RWPE2 (cell line): ENCODE data around the gene ERP44.

Source experiments
- ATAC-seq: fragments of 200-7000 bp; cut with Tn5 transposase; 3 replicates; pipeline ENCODE4 v1.9.1; 2021; ENCODE audit warnings: low read depth
- DNase-seq: peaks from one replicate; pipeline ENCODE4 v3.0.0-alpha.2; 2020; ENCODE audit warnings: low spot score
- H3K27ac ChIP-seq: fragments of 450-650 bp; 2 replicates; pipeline ENCODE4 v1.5.1; 2017; ENCODE audit warnings: mild to moderate bottlenecking; ENCODE audit not compliant: poor library complexity, severe bottlenecking
- H3K27me3 ChIP-seq: fragments of 250-450 bp; sonication (Bioruptor Pico); 2 replicates; pipeline ENCODE4 v1.5.1; 2021; ENCODE audit warnings: mild to moderate bottlenecking, moderate library complexity; ENCODE audit not compliant: insufficient read depth, poor library complexity, severe bottlenecking
- H3K36me3 ChIP-seq: fragments of 250-450 bp; sonication (Bioruptor Pico); 2 replicates; pipeline ENCODE4 v1.5.1; 2020; ENCODE audit warnings: low read depth, mild to moderate bottlenecking, moderate library complexity
- H3K4me1 ChIP-seq: fragments of 250-450 bp; sonication (Bioruptor Pico); 2 replicates; pipeline ENCODE4 v1.5.1; 2021; ENCODE audit warnings: mild to moderate bottlenecking, moderate library complexity; ENCODE audit not compliant: insufficient read depth, poor library complexity, severe bottlenecking
- H3K4me3 ChIP-seq: fragments of 250-450 bp; sonication (Bioruptor Pico); 2 replicates; pipeline ENCODE4 v1.5.1; 2021; ENCODE audit warnings: mild to moderate bottlenecking, moderate library complexity; ENCODE audit not compliant: severe bottlenecking
- H3K9me3 ChIP-seq: fragments of 250-450 bp; sonication (Bioruptor Pico); 2 replicates; pipeline ENCODE4 v1.5.1; 2021; ENCODE audit warnings: mild to moderate bottlenecking, moderate library complexity; ENCODE audit not compliant: severe bottlenecking
- CTCF ChIP-seq: fragments of 450-650 bp; IDR thresholded peaks from one replicate; pipeline ENCODE4 v1.5.1; 2017; ENCODE audit warnings: mild to moderate bottlenecking, moderate library complexity; ENCODE audit not compliant: poor library complexity, severe bottlenecking

The ERP44 gene

DNA sequence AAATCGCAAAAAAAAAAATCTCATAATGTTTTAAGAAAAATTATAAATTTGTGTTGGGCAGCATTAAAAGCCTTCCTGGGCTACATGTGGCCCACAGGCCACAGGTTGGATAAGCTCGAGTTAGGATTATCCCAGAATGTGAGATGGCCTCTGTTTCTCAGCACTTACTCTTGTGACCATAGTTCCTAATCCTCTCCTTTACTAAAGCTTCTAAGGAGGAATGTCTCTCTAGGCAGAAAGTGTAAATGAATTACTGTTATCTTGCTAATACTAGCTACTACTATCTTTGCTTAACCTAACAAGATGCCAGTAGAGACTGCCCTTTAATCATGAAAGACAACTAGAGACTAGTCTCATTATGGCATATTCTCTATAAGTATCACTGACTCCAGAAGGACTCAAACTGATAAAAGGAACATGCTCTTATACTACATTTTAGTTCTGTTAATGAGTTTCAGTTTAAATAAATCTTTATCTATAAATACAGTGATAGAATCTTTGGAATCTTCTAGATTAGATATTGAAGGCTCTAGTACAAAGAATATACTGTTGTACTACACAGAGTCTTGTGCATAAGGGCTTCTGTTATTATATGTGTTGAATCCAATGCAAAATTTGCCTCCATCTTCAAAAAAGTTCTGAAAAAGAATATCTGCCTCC is 14.0 kb upstream of the ERP44 start:
- TF ChIP-seq CTCF = no peak
- ATAC-seq (no peak), DNase-seq (no peak)
- no peaks in the 10 kb centered on the region for H3K27me3 ChIP-seq
- no peak overlapping the region for H3K4me3 ChIP-seq
- H3K4me1 ChIP-seq = peaks cover 10% of the 10 kb centered on the region
- no peaks in the 10 kb centered on the region for H3K9me3 ChIP-seq
- H3K36me3 ChIP-seq = peaks cover 41% of the 10 kb centered on the region
- H3K27ac ChIP-seq = no peak overlapping the region

GRCh38 chr9:100111235-100111634 is 12.4 kb upstream of the ERP44 start:
- H3K4me1 ChIP-seq = peaks cover 10% of the 10 kb centered on the region
- peak overlapping the region; percentile 2 for H3K27ac ChIP-seq
- no peak overlapping the region for H3K4me3 ChIP-seq
- peaks cover 54% of the 10 kb centered on the region for H3K36me3 ChIP-seq
- H3K27me3 ChIP-seq = no peaks in the 10 kb centered on the region
- no peak for TF ChIP-seq CTCF
- peak; percentile 77 for DNase-seq
- H3K9me3 ChIP-seq = no peaks in the 10 kb centered on the region
- ATAC-seq = peak; percentile 98

GRCh38 chr9:100108559-100108958 is 9.8 kb upstream of the ERP44 start:
- DNase-seq = no peak
- Histone ChIP-seq H3K4me3 (no peak overlapping the region), H3K4me1 (peaks cover 10% of the 10 kb centered on the region), H3K27ac (no peak overlapping the region), H3K9me3 (no peaks in the 10 kb centered on the region), H3K36me3 (peaks cover 72% of the 10 kb centered on the region), H3K27me3 (no peaks in the 10 kb centered on the region)
- no peak for TF ChIP-seq CTCF
- ATAC-seq = no peak

DNA sequence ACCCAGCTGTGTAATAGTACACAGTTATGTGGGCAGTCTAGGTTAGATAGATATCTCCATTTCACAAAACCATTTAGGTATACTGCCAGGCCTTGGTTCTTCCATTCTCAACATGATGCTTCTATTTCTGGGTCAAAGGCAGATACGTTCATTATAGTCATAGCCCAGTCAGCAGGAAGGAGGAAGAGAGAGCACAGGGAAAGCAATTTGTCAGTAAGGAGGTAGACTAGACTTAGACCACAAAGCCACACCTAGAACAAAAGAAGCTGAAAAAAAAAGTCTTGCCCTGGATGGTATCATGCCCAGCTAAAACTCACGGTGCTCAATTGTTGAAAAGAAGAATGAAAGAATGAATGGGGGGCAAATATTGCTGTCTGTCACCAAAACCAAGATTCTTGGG is 7.8 kb upstream of the ERP44 start:
- Histone ChIP-seq H3K27ac (no peak overlapping the region), H3K4me1 (peaks cover 10% of the 10 kb centered on the region), H3K4me3 (no peak overlapping the region), H3K9me3 (no peaks in the 10 kb centered on the region), H3K36me3 (peaks cover 66% of the 10 kb centered on the region), H3K27me3 (no peaks in the 10 kb centered on the region)
- no peak for TF ChIP-seq CTCF
- ATAC-seq (no peak), DNase-seq (no peak)

DNA sequence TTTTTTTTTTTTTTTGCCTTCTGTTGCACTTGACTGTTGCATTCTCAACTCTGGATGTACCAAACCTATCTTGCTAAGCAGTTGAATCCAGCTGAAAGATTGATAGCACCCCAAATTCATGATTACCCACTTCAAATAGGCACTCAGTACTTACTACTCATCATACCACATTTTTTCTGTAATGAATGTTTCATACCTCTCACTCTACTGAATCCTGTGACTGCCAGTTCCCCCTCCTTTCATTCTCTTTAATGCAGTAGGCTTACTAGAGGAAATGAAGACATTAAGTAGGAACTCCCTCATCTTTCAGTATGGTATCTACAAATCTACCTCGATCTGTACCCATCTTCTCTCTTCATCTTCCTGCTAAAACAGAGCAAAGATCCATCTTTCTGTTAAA is 7.1 kb upstream of the ERP44 start:
- H3K27me3 ChIP-seq = no peaks in the 10 kb centered on the region
- ATAC-seq (no peak), DNase-seq (no peak)
- no peaks in the 10 kb centered on the region for H3K9me3 ChIP-seq
- no peak for TF ChIP-seq CTCF
- peaks cover 6% of the 10 kb centered on the region for H3K4me1 ChIP-seq
- no peak overlapping the region for H3K4me3 ChIP-seq
- H3K36me3 ChIP-seq = peaks cover 71% of the 10 kb centered on the region
- no peak overlapping the region for H3K27ac ChIP-seq
